Measurements from ENCODE around the gene ST6GAL2. TPM values are rescaled to one million over a fixed set of nuclear protein-coding genes. Genes with fewer than 3 reads are reported as not detected.

ST6GAL2 gene
- polyA plus RNA-seq, 3 donors = not detected

DNA sequence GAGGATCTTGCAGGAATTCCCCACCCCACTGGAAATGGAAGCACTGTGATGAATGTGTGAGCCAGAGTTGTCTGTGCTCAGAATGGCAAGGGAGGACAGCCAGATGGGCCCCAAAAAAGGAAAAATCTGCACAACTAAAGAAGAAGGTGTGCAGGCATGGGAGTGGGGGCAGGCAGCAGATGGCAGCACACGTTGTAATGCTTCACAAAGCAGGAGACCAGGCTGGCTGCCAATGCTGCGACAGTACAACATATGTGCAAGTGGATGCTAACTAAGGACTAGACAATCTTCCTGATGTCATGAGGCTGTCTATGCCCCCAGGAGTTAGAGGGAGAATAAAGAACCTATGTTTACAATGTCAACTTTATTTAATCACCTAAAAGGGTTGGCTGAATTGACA is 27.2 kb downstream of the ST6GAL2 start:
- intact Hi-C loops (cut with micrococcal nuclease) = no loop called here
- peaks cover 0 to 2% (median 2%) of the 10 kb centered on the region in 3 donors for H3K27me3 Mint-ChIP-seq (ENCODE audit: low read depth in 3 of 3)
- Histone ChIP-seq H4K20me1 (ENCODE audit: insufficient read depth, low read length) (no peaks in the 10 kb centered on the region), H3K36me3 (replicated peaks in 1 of 2; ENCODE audit: control insufficient read depth in 1 of 2, insufficient read depth in 2 of 2, low read length in 2 of 2) (no peaks in the 10 kb centered on the region), H3K27me3 (ENCODE audit: control insufficient read depth in 2 of 2, insufficient read depth in 2 of 2, low read length in 2 of 2) (no peaks in the 10 kb centered on the region), H3K27ac (ENCODE audit: low read depth in 1 of 2, low read length in 2 of 2) (no peak overlapping the region), H2AFZ (ENCODE audit: insufficient read depth, low read depth, low read length, poor library complexity, severe bottlenecking) (no peak overlapping the region), H3K9me3 (replicated peaks in 1 of 2; ENCODE audit: control insufficient read depth in 1 of 2, insufficient read depth in 1 of 2, low read length in 2 of 2) (peaks cover 4 to 8% of the 10 kb centered on the region in 2 donors), H3K9ac (ENCODE audit: insufficient read depth, low read length, poor library complexity, severe bottlenecking) (no peak overlapping the region), H3K79me2 (ENCODE audit: insufficient read depth, low read length) (no peaks in the 10 kb centered on the region), H3K4me3 (replicated peaks in 1 of 3; ENCODE audit: low read depth in 2 of 3, low read length in 3 of 3) (no peak overlapping the region), H3K4me2 (replicated peaks; ENCODE audit: extremely low read depth, low read length, poor library complexity, severe bottlenecking) (no peak overlapping the region), H3K4me1 (ENCODE audit: control insufficient read depth in 1 of 2, insufficient read depth in 2 of 2, low read length in 2 of 2) (no peaks in the 10 kb centered on the region)
- H3K4me3 Mint-ChIP-seq = no peak overlapping the region
- H3K4me1 Mint-ChIP-seq = no peaks in the 10 kb centered on the region
- TF ChIP-seq, protein P1, sequence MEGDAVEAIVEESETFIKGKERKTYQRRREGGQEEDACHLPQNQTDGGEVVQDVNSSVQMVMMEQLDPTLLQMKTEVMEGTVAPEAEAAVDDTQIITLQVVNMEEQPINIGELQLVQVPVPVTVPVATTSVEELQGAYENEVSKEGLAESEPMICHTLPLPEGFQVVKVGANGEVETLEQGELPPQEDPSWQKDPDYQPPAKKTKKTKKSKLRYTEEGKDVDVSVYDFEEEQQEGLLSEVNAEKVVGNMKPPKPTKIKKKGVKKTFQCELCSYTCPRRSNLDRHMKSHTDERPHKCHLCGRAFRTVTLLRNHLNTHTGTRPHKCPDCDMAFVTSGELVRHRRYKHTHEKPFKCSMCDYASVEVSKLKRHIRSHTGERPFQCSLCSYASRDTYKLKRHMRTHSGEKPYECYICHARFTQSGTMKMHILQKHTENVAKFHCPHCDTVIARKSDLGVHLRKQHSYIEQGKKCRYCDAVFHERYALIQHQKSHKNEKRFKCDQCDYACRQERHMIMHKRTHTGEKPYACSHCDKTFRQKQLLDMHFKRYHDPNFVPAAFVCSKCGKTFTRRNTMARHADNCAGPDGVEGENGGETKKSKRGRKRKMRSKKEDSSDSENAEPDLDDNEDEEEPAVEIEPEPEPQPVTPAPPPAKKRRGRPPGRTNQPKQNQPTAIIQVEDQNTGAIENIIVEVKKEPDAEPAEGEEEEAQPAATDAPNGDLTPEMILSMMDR (IDR thresholded peaks at IDR 0.05) = no peak
- DNase-seq = no peak
- no peak overlapping the region for H3K27ac Mint-ChIP-seq
- no peaks in the 10 kb centered on the region for H3K36me3 Mint-ChIP-seq
- no CpG with 5 or more reads among the region's 2 CpGs for WGBS (ENCODE audit: insufficient coverage)
- H3K9me3 Mint-ChIP-seq = peaks cover 4 to 10% (median 9%) of the 10 kb centered on the region in 7 donors

DNA sequence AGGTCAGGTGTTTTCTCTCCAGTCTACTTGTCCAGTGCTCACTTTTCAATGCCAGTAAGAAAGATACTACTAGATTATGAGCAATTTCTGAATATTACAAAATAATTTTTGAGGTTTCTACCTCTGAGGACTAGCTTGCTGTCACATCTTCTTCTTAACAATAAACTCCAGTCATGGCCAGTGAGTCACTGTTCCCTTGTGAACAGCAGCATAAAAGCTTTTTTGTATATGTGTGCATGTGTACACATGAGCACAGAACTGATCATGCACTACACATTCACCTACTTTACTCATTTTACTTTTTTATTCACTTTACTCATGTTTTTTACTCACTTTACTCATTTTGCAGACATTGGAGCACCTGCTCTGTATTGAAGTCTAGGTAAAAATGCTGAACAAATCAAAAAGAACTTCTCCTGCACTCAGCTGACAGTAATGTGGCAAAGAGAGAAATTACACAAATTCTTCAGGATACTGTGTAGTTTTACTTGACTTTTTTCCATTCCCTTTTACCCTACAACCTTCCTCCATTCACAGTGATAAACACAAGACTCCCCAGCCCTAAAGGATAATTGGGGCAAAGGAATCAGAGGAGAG is 28.0 kb downstream of the ST6GAL2 start:
- no peaks in the 10 kb centered on the region for H3K36me3 Mint-ChIP-seq
- intact Hi-C loops (cut with micrococcal nuclease) = no loop called here
- peaks cover 4 to 8% of the 10 kb centered on the region in 2 donors for H3K9me3 ChIP-seq (replicated peaks in 1 of 2; ENCODE audit: control insufficient read depth in 1 of 2, insufficient read depth in 1 of 2, low read length in 2 of 2)
- H3K4me3 ChIP-seq (replicated peaks in 1 of 3; ENCODE audit: low read depth in 2 of 3, low read length in 3 of 3) = no peak overlapping the region
- no peak overlapping the region for H2AFZ ChIP-seq (ENCODE audit: insufficient read depth, low read depth, low read length, poor library complexity, severe bottlenecking)
- H3K27me3 Mint-ChIP-seq (ENCODE audit: low read depth in 3 of 3) = peaks cover 0 to 2% (median 2%) of the 10 kb centered on the region in 3 donors
- no peaks in the 10 kb centered on the region for H3K27me3 ChIP-seq (ENCODE audit: control insufficient read depth in 2 of 2, insufficient read depth in 2 of 2, low read length in 2 of 2)
- H3K4me3 Mint-ChIP-seq = no peak overlapping the region
- TF ChIP-seq, protein P1 (IDR thresholded peaks at IDR 0.05) = no peak
- no peak for DNase-seq
- H3K36me3 ChIP-seq (replicated peaks in 1 of 2; ENCODE audit: control insufficient read depth in 1 of 2, insufficient read depth in 2 of 2, low read length in 2 of 2) = no peaks in the 10 kb centered on the region
- H3K79me2 ChIP-seq (ENCODE audit: insufficient read depth, low read length) = no peaks in the 10 kb centered on the region
- no peak overlapping the region for H3K27ac ChIP-seq (ENCODE audit: low read depth in 1 of 2, low read length in 2 of 2)
- no peaks in the 10 kb centered on the region for H3K4me1 Mint-ChIP-seq
- no peaks in the 10 kb centered on the region for H3K4me1 ChIP-seq (ENCODE audit: control insufficient read depth in 1 of 2, insufficient read depth in 2 of 2, low read length in 2 of 2)
- H4K20me1 ChIP-seq (ENCODE audit: insufficient read depth, low read length) = no peaks in the 10 kb centered on the region
- no peak overlapping the region for H3K27ac Mint-ChIP-seq
- no peak overlapping the region for H3K4me2 ChIP-seq (replicated peaks; ENCODE audit: extremely low read depth, low read length, poor library complexity, severe bottlenecking)
- peaks cover 4 to 12% (median 9%) of the 10 kb centered on the region in 7 donors for H3K9me3 Mint-ChIP-seq
- H3K9ac ChIP-seq (ENCODE audit: insufficient read depth, low read length, poor library complexity, severe bottlenecking) = no peak overlapping the region

All from CD14-positive monocyte (primary cell).